WTC11 (cell line): Measurements from ENCODE around the gene TEX11. TPM values are rescaled to one million over a fixed set of nuclear protein-coding genes. Genes with fewer than 3 reads are reported as not detected.

Experiments used
- ATAC-seq: fragments of 200-7000 bp; cut with Tn5 transposase; 2 replicates; pipeline ENCODE4 v1.10.0; 2021; ENCODE audit warnings: mild to moderate bottlenecking, moderate library complexity
- CTCF ChIA-PET: fragments of 300-600 bp; sonication (Branson Sonifier 250); formaldehyde crosslinking; loops from one replicate; lab custom pipeline; 2021; ENCODE audit warnings: antibody characterized with exemption; lab: Charles Lee
- POLR2A ChIA-PET: fragments of 350-600 bp; sonication (Branson Sonifier 250); formaldehyde crosslinking; loops from one replicate; lab custom pipeline; 2021; ENCODE audit warnings: antibody characterized with exemption; lab: Charles Lee
- DNase-seq: peaks from one replicate; pipeline ENCODE4 v3.0.0; 2021; ENCODE audit warnings: low spot score
- H3K27ac Mint-ChIP-seq: 2 replicates; pipeline ENCODE4 v1.8.0; 2021; ENCODE audit warnings: mixed read lengths
- H3K27me3 Mint-ChIP-seq: 2 replicates; pipeline ENCODE4 v1.8.0; 2021; ENCODE audit warnings: low read depth, mild to moderate bottlenecking, moderate library complexity, mixed read lengths
- H3K36me3 Mint-ChIP-seq: 2 replicates; pipeline ENCODE4 v1.8.0; 2021; ENCODE audit warnings: mixed read lengths
- H3K4me1 Mint-ChIP-seq: 2 replicates; pipeline ENCODE4 v1.8.0; 2022; ENCODE audit warnings: mixed read lengths
- H3K4me3 Mint-ChIP-seq: 2 replicates; pipeline ENCODE4 v1.8.0; 2021; ENCODE audit warnings: mild to moderate bottlenecking, moderate library complexity, mixed read lengths
- H3K9me3 Mint-ChIP-seq: 2 replicates; pipeline ENCODE4 v1.8.0; 2021; ENCODE audit warnings: mixed read lengths
- AFF4 ChIP-seq: sonication (generic); formaldehyde crosslinking; IDR thresholded peaks from 2 replicates; pipeline ENCODE4 v1.8.1; 2023; ENCODE audit warnings: mild to moderate bottlenecking, missing genetic modification reagents, borderline replicate concordance
- ARID4B ChIP-seq: sonication (generic); formaldehyde crosslinking; IDR thresholded peaks from 2 replicates; pipeline ENCODE4 v1.8.0; 2023; ENCODE audit warnings: missing genetic modification reagents, mild to moderate bottlenecking, borderline replicate concordance
- ATF3 ChIP-seq: sonication (generic); formaldehyde crosslinking; conservative IDR thresholded peaks from 2 replicates; pipeline ENCODE4 v1.8.1; 2022; ENCODE audit warnings: mild to moderate bottlenecking, missing genetic modification reagents
- CREM ChIP-seq: sonication (generic); formaldehyde crosslinking; IDR thresholded peaks from 2 replicates; pipeline ENCODE4 v1.8.1; 2022; ENCODE audit warnings: mild to moderate bottlenecking, missing genetic modification reagents, moderate library complexity
- CTCF ChIP-seq: fragments of 200-600 bp; IDR thresholded peaks from 2 replicates; pipeline ENCODE4 v1.8.0; 2022; ENCODE audit warnings: antibody characterized with exemption
- EMX1 ChIP-seq: fragments of 250-450 bp; sonication (Bioruptor Pico); IDR thresholded peaks from 2 replicates; pipeline ENCODE4 v1.8.0; 2021; ENCODE audit warnings: mild to moderate bottlenecking
- ERG ChIP-seq: fragments of 250-450 bp; sonication (Bioruptor Pico); IDR thresholded peaks from 2 replicates; pipeline ENCODE4 v1.8.0; 2021; ENCODE audit warnings: mild to moderate bottlenecking
- ETV6 ChIP-seq: sonication (generic); formaldehyde crosslinking; IDR thresholded peaks from 2 replicates; pipeline ENCODE4 v1.8.1; 2022; ENCODE audit warnings: mild to moderate bottlenecking, missing genetic modification reagents
- JUN ChIP-seq: sonication (generic); formaldehyde crosslinking; IDR thresholded peaks from 2 replicates; pipeline ENCODE4 v1.8.0; 2023; ENCODE audit warnings: mild to moderate bottlenecking, missing genetic modification reagents
- MXD4 ChIP-seq: fragments of 250-450 bp; sonication (Bioruptor Pico); IDR thresholded peaks from 2 replicates; pipeline ENCODE4 v1.8.0; 2021; ENCODE audit warnings: mild to moderate bottlenecking, moderate library complexity, borderline replicate concordance
- NFYB ChIP-seq: sonication (generic); formaldehyde crosslinking; conservative IDR thresholded peaks from 2 replicates; pipeline ENCODE4 v1.8.0; 2022; ENCODE audit warnings: low read depth, missing genetic modification reagents
- NR1H2 ChIP-seq: sonication (generic); formaldehyde crosslinking; IDR thresholded peaks from 2 replicates; pipeline ENCODE4 v1.9.0; 2021; ENCODE audit warnings: mild to moderate bottlenecking, moderate library complexity, missing genetic modification reagents
- TP53 ChIP-seq: sonication (generic); formaldehyde crosslinking; IDR thresholded peaks from 2 replicates; pipeline ENCODE4 v1.8.1; 2023; ENCODE audit warnings: mild to moderate bottlenecking, missing genetic modification reagents
- ZNF219 ChIP-seq: sonication (generic); formaldehyde crosslinking; IDR thresholded peaks from 2 replicates; pipeline ENCODE4 v1.8.0; 2023; ENCODE audit warnings: missing genetic modification reagents, mild to moderate bottlenecking, borderline replicate concordance
- ZNF317 ChIP-seq: sonication (generic); formaldehyde crosslinking; IDR thresholded peaks from 2 replicates; pipeline ENCODE4 v1.8.1; 2023; ENCODE audit warnings: low read depth, mild to moderate bottlenecking, moderate library complexity, missing genetic modification reagents, borderline replicate concordance
- ZNF425 ChIP-seq: fragments of 250-450 bp; sonication (Bioruptor Pico); conservative IDR thresholded peaks from 2 replicates; pipeline ENCODE4 v1.9.0; 2021; ENCODE audit warnings: mild to moderate bottlenecking
- ZNF512 ChIP-seq: sonication (generic); formaldehyde crosslinking; IDR thresholded peaks from 2 replicates; pipeline ENCODE4 v1.8.1; 2022; ENCODE audit warnings: missing genetic modification reagents, borderline replicate concordance
- total RNA-seq: library from RNA; stranded (reverse); gene quantifications from 3 replicates; pipeline ENCODE4 v1.2.3, GENCODE V29; 2021

The TEX11 gene
- total RNA-seq, 1 experiment from 2014 or later: 0.31 TPM

- DNase-seq: no peak
- POLR2A ChIA-PET: no interaction called here
- Mint-ChIP-seq H3K27me3 (no peaks in the 10 kb centered on the region), H3K4me1 (no peaks in the 10 kb centered on the region), H3K9me3 (no peaks in the 10 kb centered on the region), H3K4me3 (no peak overlapping the region), H3K36me3 (peaks cover 55% of the 10 kb centered on the region), H3K27ac (no peak overlapping the region)
- no peak for ATAC-seq
- TF ChIP-seq ARID4B (CRISPR knock-in tag): no peak
- no peak for TF ChIP-seq ZNF425 (CRISPR knock-in tag)
- TF ChIP-seq MXD4: no peak
- TF ChIP-seq NR1H2 (CRISPR knock-in tag): no peak
- TF ChIP-seq AFF4 (CRISPR knock-in tag): no peak
- TF ChIP-seq NFYB (CRISPR knock-in tag): no peak
- no peak for TF ChIP-seq ZNF219 (CRISPR knock-in tag)
- TF ChIP-seq JUN (CRISPR knock-in tag): no peak
- no peak for TF ChIP-seq ZNF317 (CRISPR knock-in tag)
- TF ChIP-seq CREM (CRISPR knock-in tag): no peak
- no peak for TF ChIP-seq CTCF
- TF ChIP-seq ZNF512 (CRISPR knock-in tag): no peak
- TF ChIP-seq EMX1 (CRISPR knock-in tag): no peak
- TF ChIP-seq ATF3: no peak
- TF ChIP-seq ERG: no peak
- no peak for TF ChIP-seq TP53 (CRISPR knock-in tag)
- no peak for TF ChIP-seq ETV6
- CTCF ChIA-PET: no interaction called here
Measured at GRCh38 chrX:70498129-70498528, 410.4 kb downstream of the TEX11 start.
